Activated naive CD4-positive, alpha-beta T cell treated with anti-CD3 and anti-CD28 coated beads, Interleukin-2, amount 10 ng/mL, durations not matched to agents 7 days and 5 days (primary cell): Measurements from ENCODE around the gene SLC9A9.
"Not testable (repeated sequence)": the region's sequence is repeated elsewhere in the genome, so short reads cannot be mapped to it uniquely, and the experiment has no call there.

Source experiments
- CTCF ChIA-PET: fragments of 350-600 bp; sonication (Branson Sonifier 250); formaldehyde crosslinking; loops from one replicate; lab custom pipeline; 2021; ENCODE audit warnings: antibody characterized with exemption; lab: Charles Lee
- DNase-seq: peaks from one replicate; pipeline ENCODE4 v3.0.0-alpha.2; 2020
- H3K27ac Mint-ChIP-seq: one replicate; pipeline ENCODE4 v1.8.0; 2021; ENCODE audit warnings: mild to moderate bottlenecking, moderate library complexity, mixed read lengths
- H3K27me3 Mint-ChIP-seq: one replicate; pipeline ENCODE4 v1.8.0; 2021; ENCODE audit warnings: mild to moderate bottlenecking, mixed read lengths
- H3K36me3 Mint-ChIP-seq: one replicate; pipeline ENCODE4 v1.8.0; 2021; ENCODE audit warnings: mixed read lengths
- H3K4me1 Mint-ChIP-seq: one replicate; pipeline ENCODE4 v1.8.0; 2021; ENCODE audit warnings: mixed read lengths
- H3K4me3 Mint-ChIP-seq: one replicate; pipeline ENCODE4 v1.8.0; 2021; ENCODE audit warnings: mild to moderate bottlenecking, moderate library complexity, mixed read lengths
- H3K9me3 Mint-ChIP-seq: one replicate; pipeline ENCODE4 v1.8.0; 2021; ENCODE audit warnings: mixed read lengths

Gene SLC9A9

DNA sequence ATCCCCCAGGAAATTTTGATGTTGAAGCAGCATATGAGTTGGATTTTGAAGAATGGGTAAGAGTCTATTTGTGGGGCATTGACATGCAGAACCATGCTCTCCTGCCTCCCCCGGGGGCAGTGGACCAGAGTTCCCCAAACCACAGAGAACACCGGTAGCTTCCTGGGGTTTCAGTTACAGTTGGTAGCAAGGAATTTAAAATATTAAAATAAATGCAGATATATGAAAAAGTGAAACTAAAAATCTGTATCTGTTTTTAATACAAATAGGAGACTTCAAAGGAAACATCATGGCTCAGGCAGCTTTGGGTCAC, 37.4 kb downstream of the SLC9A9 start:
- no peaks in the 10 kb centered on the region for H3K27me3 Mint-ChIP-seq
- no peaks in the 10 kb centered on the region for H3K9me3 Mint-ChIP-seq
- H3K4me3 Mint-ChIP-seq: no peak overlapping the region
- H3K4me1 Mint-ChIP-seq: peaks cover 13% of the 10 kb centered on the region
- no peaks in the 10 kb centered on the region for H3K36me3 Mint-ChIP-seq
- no peak for DNase-seq
- CTCF ChIA-PET: no interaction called here
- H3K27ac Mint-ChIP-seq: no peak overlapping the region

DNA sequence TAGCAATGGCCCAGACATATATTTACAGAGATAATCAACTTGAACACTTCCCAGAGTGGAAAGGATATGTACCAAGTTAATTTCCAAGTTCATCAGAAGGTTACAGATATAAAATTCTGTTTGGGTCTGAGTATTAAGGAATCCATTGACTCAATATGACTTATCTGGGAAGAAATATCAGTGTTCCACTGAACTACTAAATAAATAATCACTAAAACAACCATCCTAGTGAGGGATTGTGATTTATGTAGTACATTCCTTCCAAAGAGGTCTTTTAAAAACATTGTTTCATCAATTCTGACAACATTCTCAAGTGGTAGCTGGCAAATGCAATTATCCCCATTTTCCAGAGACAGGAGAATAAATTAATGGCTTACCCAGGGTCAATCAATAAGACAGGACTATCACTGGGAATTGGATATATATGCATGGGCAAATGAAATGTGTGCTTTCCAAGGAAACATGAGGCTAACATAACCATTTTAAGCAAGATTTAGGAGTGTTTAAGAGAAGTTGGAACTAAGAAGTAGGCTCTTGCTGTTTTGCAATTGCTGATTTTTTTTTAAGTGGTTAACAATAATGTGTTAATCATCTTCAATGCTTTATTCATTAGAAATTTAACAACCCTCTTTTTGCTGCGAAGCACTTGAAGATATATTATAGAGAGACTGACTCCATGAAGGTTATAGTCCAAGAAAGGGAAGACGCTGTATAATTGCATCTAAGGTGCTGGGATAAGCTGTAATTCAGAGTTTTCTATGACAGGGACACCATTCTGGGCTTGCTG, 37.9 kb downstream of the SLC9A9 start:
- Mint-ChIP-seq H3K27ac (no peak overlapping the region), H3K4me3 (no peak overlapping the region), H3K4me1 (peaks cover 13% of the 10 kb centered on the region), H3K36me3 (no peaks in the 10 kb centered on the region), H3K9me3 (no peaks in the 10 kb centered on the region), H3K27me3 (no peaks in the 10 kb centered on the region)
- DNase-seq: no peak
- CTCF ChIA-PET: no interaction called here

DNA sequence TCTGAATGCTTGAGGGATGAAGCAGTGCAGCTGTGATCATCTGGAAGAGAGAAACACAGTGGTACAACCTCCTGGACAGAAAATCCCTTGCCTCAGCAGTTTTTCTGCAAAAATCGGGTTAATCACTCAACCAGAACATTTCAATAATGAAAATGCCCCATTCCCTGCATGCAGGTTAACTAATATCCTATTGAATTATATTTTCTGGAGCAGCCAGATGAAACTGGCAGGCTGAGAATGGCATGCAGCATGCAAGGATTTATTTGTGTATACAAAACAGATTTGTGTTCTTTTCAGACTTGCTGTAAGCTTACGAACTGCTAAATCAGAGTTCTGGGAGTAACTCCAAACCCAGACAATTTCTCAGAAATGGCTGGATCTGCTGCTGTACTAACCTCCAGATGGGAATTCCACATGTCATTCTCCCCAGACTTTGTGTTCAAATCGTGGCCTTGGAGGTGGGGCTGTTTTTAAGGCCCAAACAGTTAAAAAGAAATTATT, 39.1 kb downstream of the SLC9A9 start:
- no peak overlapping the region for H3K4me3 Mint-ChIP-seq
- peaks cover 5% of the 10 kb centered on the region for H3K4me1 Mint-ChIP-seq
- no peaks in the 10 kb centered on the region for H3K27me3 Mint-ChIP-seq
- CTCF ChIA-PET: interaction anchor here (1.2 kb wide), 1 partner anchor 34 kb away, joined by 3 read pairs; no protein-coding TSS in a partner anchor
- H3K36me3 Mint-ChIP-seq: no peaks in the 10 kb centered on the region
- H3K27ac Mint-ChIP-seq: no peak overlapping the region
- no peak for DNase-seq
- H3K9me3 Mint-ChIP-seq: no peaks in the 10 kb centered on the region

DNA sequence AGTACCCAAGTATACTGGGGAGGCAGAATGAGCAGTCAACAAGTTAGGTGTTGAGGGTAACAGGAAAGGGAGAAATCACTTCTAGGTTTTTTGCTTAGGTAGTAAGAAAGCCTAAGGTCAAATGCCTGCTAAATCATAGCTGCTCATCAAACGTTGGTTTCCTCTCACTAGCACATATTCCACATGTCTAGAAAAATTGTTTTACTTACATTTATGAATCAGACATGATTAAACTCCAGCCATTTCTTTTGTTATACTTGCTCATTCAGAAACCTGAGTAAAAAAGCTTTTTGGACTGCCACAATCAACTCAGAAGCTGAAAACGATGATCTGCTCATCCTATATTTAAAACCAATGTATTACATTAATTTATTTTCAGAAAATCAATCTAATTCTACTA, 40.2 kb downstream of the SLC9A9 start:
- no peaks in the 10 kb centered on the region for H3K36me3 Mint-ChIP-seq
- no peak overlapping the region for H3K4me3 Mint-ChIP-seq
- H3K4me1 Mint-ChIP-seq: no peaks in the 10 kb centered on the region
- DNase-seq: no peak
- CTCF ChIA-PET: interaction anchor here (1.2 kb wide), 1 partner anchor 33 kb away, joined by 3 read pairs; no protein-coding TSS in a partner anchor
- no peaks in the 10 kb centered on the region for H3K27me3 Mint-ChIP-seq
- H3K27ac Mint-ChIP-seq: no peak overlapping the region
- H3K9me3 Mint-ChIP-seq: no peaks in the 10 kb centered on the region

DNA sequence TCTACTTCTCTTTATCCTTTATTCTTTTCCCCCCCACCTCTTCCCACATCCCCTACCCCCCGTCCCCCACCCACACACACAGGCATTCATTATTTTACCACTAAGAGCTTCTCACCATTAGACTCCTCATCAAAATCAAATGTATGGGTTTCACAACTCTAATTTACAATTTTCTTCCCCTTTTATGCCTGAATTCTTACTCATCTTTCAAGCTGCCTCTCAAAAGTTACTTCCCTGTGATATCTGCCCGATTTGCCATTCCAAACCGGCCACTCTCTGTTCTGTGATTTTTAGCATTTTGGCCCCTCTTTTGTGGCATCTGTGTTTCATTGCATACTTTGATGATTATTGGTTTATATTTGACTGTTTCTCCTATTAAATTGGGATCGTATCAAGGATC, 42.2 kb downstream of the SLC9A9 start:
- Mint-ChIP-seq H3K4me1 (no peaks in the 10 kb centered on the region), H3K9me3 (no peaks in the 10 kb centered on the region), H3K4me3 (no peak overlapping the region), H3K27me3 (no peaks in the 10 kb centered on the region), H3K36me3 (no peaks in the 10 kb centered on the region), H3K27ac (no peak overlapping the region)
- CTCF ChIA-PET: no interaction called here
- DNase-seq: no peak

DNA sequence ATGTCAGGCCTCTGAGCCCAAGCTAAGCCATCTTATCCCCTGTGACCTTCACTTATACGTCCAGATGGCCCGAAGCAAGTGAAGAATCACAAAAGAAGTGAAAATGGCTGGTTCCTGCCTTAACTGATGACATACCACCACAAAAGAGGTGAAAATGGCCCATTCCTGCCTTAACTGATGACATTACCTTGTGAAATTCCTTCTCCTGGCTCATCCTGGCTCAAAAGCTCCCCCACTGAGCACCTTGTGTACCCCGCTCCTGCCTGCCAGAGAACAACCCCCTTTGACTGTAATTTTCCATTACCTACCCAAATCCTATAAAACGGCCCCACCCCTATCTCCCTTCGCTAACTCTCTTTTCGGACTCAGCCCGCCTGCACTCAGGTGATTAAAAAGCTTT, 42.8 kb downstream of the SLC9A9 start:
- DNase-seq, CTCF ChIA-PET, H3K27me3 Mint-ChIP-seq, H3K36me3 Mint-ChIP-seq, H3K4me3 Mint-ChIP-seq, H3K4me1 Mint-ChIP-seq, H3K27ac Mint-ChIP-seq, H3K9me3 Mint-ChIP-seq: not testable (repeated sequence)

DNA sequence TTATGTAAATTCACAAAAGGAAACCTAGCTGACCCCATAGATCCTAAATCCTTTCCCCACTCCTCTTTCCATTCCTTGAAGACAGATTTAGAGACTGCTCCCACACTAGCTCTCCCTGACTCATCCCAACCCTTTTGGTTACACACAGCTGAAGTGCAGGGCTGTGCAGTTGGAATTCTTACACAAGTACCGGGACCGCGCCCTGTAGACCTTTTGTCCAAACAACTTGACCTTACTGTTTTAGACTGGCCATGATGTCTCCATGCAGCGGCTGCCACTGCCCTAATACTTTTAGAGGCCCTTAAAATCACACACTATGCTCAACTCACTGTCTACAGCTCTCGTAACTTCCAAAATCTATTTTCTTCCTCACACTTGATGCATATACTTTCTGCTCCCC, 47.2 kb downstream of the SLC9A9 start:
- CTCF ChIA-PET, H3K4me3 Mint-ChIP-seq: not testable (repeated sequence)

DNA sequence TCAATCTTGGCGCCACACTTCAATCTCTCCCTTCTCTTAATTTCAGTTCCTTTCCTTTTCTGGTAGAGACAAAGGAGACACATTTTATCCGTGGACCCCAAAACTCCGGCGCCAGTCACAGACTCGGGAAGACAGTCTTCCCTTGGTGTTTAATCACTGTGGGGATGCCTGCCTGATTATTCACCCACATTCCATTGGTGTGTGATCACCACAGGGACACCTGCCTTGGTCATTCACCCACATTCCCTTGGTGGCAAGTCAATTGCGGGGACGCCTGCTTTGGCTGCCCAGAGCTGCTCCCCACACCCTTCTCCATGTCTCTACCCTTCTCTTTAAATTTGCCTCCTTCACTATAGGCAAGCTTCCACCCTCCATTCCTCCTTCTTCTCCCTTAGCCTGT, 50.1 kb downstream of the SLC9A9 start:
- DNase-seq, H3K4me1 Mint-ChIP-seq, CTCF ChIA-PET, H3K4me3 Mint-ChIP-seq, H3K27me3 Mint-ChIP-seq, H3K36me3 Mint-ChIP-seq, H3K27ac Mint-ChIP-seq, H3K9me3 Mint-ChIP-seq: not testable (repeated sequence)

More for the DNA sequence above, 47.2 kb downstream of the SLC9A9 start:
- H3K4me1 Mint-ChIP-seq, H3K27ac Mint-ChIP-seq, H3K36me3 Mint-ChIP-seq, H3K27me3 Mint-ChIP-seq, DNase-seq, H3K9me3 Mint-ChIP-seq: not testable (repeated sequence)

DNA sequence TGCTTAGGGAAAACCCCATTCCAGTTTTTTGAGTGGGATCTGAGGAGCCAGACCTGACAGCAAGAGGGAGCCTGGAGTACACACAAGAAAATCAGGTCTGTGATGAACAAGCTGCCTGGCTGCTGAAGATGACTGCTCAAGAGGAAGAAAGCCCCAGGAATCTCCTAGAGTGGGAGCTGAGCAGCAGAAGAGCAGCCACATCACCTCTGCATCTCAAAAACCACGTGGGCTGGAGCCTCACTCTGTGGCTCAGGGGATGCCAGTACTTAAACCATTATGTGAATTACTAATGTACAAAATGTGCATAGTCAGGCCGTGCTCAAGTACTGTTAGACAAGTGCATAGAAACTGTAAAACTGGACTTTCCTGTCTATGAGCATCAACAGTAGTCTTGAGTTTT, 52.4 kb downstream of the SLC9A9 start:
- H3K4me1 Mint-ChIP-seq: no peaks in the 10 kb centered on the region
- no peak overlapping the region for H3K4me3 Mint-ChIP-seq
- H3K27me3 Mint-ChIP-seq: no peaks in the 10 kb centered on the region
- DNase-seq: no peak
- H3K27ac Mint-ChIP-seq: no peak overlapping the region
- peaks cover 13% of the 10 kb centered on the region for H3K36me3 Mint-ChIP-seq
- H3K9me3 Mint-ChIP-seq: peaks cover 3% of the 10 kb centered on the region
- CTCF ChIA-PET: interaction anchor here (1.4 to 2.1 kb wide), 2 partner anchors 20 to 90 kb away, joined by 3 to 4 read pairs; no protein-coding TSS in a partner anchor

DNA sequence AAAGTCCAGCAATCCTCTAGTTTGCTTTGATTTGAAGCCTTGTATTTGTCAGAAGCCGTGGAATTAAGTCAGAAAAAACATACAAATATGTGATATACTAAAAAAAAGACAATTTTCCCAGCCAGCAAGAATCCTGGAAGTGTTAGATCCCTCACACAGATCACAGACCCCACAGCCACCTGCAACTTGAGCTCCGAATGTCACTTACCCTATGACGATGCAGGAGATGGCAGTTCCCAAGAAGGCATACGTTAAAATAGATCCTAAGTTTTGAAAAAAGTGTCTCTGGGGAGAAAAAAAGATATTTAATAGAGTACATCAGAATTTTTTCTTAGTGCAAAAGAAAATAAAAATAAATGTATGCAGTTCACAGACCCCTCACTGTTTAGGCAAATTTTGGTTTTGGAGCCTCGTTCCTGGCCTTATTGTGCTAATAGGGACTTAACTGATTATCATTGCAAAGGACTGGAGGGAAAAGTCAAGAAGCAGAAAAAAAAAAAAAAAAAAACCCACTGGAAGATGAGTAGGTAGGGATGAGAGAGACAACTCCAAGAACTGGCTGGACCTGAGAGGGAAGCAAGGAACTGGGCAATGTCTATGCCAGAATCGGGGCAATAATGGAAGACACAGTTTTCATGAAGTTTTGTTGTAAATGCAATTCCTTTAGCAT, 53.3 kb downstream of the SLC9A9 start:
- Mint-ChIP-seq H3K27ac (no peak overlapping the region), H3K36me3 (peaks cover 13% of the 10 kb centered on the region), H3K9me3 (peaks cover 3% of the 10 kb centered on the region), H3K4me1 (no peaks in the 10 kb centered on the region), H3K27me3 (no peaks in the 10 kb centered on the region), H3K4me3 (no peak overlapping the region)
- DNase-seq: no peak
- CTCF ChIA-PET: no interaction called here

DNA sequence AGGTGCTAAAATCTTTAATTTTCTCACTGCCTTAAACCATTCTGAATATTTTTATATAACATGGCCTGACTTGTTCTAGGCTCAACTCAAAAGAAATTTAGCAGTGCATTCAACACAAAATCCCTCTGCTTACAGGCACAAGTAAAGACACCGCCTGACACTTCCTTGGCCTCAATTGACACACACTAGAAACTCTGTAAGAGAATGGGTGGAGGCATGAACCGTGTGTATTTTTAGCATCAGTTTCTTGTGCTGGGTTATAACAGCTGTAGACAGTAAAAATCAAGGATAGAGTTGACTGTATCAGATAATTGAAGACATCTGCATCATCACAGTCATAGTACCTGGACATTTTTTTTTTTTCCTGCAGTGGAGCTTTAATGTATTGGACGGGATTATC, 54.3 kb downstream of the SLC9A9 start:
- peaks cover 3% of the 10 kb centered on the region for H3K9me3 Mint-ChIP-seq
- no peaks in the 10 kb centered on the region for H3K4me1 Mint-ChIP-seq
- no peak overlapping the region for H3K4me3 Mint-ChIP-seq
- DNase-seq: no peak
- H3K36me3 Mint-ChIP-seq: peaks cover 13% of the 10 kb centered on the region
- no peak overlapping the region for H3K27ac Mint-ChIP-seq
- no peaks in the 10 kb centered on the region for H3K27me3 Mint-ChIP-seq
- CTCF ChIA-PET: no interaction called here

DNA sequence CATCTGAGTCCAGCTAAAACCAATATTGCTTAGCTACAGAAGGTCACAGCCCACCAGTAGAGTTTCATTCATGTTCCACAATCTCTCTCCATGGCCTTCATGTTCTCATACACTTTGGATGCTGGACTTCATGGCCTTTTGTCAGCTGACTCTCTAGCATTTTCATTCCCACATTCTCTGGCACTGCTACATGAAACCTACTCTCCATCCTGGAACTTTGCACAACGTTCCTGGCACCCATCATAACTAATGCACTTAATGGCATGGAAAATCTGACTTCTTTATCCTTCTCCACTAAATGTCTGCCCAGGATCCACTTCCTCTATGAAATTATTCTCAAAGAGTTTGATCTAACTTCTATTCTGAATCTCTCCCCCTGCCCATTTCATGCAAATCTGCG, 56.9 kb downstream of the SLC9A9 start:
- Mint-ChIP-seq H3K4me1 (no peaks in the 10 kb centered on the region), H3K27ac (no peak overlapping the region), H3K36me3 (peaks cover 13% of the 10 kb centered on the region), H3K4me3 (no peak overlapping the region), H3K27me3 (no peaks in the 10 kb centered on the region), H3K9me3 (peaks cover 3% of the 10 kb centered on the region)
- no peak for DNase-seq
- CTCF ChIA-PET: no interaction called here

DNA sequence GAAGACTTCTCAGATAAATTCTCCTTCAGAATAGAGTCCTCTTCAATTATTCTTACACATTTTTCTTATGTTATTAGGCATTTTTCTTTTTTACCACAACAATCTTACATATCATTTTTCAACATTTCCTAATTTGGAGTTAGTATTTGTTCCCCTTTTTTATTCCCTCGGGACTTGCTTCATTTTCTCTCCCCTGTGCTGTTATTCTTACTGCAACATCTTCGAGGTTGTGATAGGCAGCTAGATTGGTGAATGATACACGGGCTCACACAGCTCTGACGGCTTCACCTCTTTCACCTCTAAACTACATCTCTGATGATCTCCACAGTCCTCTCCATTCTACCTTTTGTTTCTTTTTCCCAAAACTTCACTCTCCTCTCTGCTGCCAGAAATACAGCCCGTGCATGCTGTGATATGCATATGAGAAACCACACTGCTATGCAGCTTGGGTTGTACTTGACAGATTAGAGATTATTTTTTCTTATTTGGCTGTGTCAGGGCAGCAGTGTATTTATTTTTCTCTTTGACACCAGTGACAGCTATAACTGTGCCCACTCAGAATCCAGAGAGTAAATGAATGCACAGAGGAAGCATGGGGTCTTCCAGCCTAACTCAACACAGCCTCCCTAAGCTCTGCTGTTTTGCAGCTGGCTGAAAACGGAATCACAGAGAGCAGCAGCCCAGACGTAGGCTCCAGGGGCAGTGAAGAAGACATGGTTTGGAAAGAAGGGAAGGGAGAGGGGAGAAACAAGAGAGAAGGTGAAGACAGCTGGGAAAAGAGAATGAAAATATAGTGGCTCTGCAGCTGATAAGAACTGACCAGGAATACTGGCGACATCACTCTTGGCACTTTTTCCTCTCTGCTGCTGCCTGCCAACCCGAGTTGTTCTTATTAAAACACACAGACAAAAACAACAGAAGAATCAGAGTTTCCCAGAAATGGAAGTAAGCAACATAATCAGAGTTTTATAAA, 61.8 kb downstream of the SLC9A9 start:
- no peaks in the 10 kb centered on the region for H3K9me3 Mint-ChIP-seq
- peaks cover 2% of the 10 kb centered on the region for H3K36me3 Mint-ChIP-seq
- CTCF ChIA-PET: interaction anchor here (0.7 to 1.0 kb wide), 2 partner anchors 9 to 11 kb away, joined by 3 read pairs; no protein-coding TSS in a partner anchor
- H3K27ac Mint-ChIP-seq: no peak overlapping the region
- no peak overlapping the region for H3K4me3 Mint-ChIP-seq
- no peaks in the 10 kb centered on the region for H3K4me1 Mint-ChIP-seq
- no peak for DNase-seq
- no peaks in the 10 kb centered on the region for H3K27me3 Mint-ChIP-seq

DNA sequence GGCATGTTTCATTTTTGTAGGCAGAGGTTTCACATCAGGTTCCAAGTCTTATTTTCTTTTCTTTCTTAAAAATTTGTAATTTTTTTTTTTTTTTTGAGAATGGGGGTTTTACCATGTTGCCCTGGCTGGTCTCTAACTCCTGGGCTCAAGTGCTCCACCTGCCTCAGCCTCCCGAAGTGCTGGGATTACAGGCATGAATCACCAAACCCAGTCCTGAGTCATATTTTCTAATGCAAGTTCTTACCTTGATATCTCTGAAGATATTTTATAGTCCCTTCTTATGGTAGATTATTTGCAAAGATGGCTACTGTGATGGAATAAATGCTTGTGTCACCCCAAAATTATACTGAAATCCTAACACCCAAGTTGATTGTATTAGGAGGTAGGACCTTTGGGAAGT, 63.8 kb downstream of the SLC9A9 start:
- H3K27me3 Mint-ChIP-seq: no peaks in the 10 kb centered on the region
- no peaks in the 10 kb centered on the region for H3K9me3 Mint-ChIP-seq
- H3K36me3 Mint-ChIP-seq: no peaks in the 10 kb centered on the region
- CTCF ChIA-PET: interaction anchor here (0.9 kb wide), 1 partner anchor 9 kb away, joined by 3 read pairs; no protein-coding TSS in a partner anchor
- no peak overlapping the region for H3K27ac Mint-ChIP-seq
- no peak overlapping the region for H3K4me3 Mint-ChIP-seq
- H3K4me1 Mint-ChIP-seq: no peaks in the 10 kb centered on the region
- DNase-seq: no peak
